ENCODE results near the gene CACNA1D. TPM values are rescaled to one million over a fixed set of nuclear protein-coding genes. Genes with fewer than 3 reads are reported as not detected.

CACNA1D gene
- total and polyA plus RNA-seq, 2 experiments from 2014 or later, result 5.2 to 27.8 TPM

DNA sequence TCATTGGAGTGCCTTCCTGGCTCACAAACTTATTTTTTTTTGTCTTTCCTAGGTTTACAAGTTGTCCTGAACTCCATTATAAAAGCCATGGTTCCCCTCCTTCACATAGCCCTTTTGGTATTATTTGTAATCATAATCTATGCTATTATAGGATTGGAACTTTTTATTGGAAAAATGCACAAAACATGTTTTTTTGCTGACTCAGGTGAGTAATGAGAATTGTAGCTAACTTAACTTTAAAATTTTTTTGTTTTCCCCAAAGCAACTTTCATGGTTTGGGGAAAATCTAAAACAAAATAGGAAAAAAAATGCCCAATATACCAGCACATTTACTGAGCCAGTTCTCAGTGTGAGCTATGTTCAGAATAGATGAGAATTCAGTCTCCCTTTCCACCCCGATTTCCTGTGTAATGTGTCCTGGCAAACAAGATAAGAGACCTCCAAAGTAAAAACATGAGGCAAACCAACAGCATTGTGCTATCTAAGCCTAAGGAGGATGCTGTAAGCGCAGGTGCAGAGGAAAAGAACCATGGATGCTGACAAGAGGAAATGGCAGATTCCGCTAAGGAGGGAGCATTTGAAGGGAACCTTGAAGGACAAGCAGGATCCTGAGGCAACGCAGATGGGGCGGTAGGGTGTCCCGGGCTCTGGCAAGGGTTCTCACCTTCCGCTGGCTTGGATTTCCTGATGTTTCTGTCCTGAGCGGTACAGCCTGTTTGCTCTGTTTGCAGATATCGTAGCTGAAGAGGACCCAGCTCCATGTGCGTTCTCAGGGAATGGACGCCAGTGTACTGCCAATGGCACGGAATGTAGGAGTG, 171.4 kb downstream of the CACNA1D start:
- H3K4me3 ChIP-seq, result no peak overlapping the region
- H3K4me1 ChIP-seq (ENCODE audit: insufficient read depth), result no peaks in the 10 kb centered on the region
- H3K27ac ChIP-seq, result no peak overlapping the region
- no peaks in the 10 kb centered on the region for H3K27me3 ChIP-seq
- 94% methylated on average over 12 of the region's 12 CpGs for WGBS (ENCODE audit: low lambda C conversion rate, missing lambda C conversion rate)
- no peaks in the 10 kb centered on the region for H3K36me3 ChIP-seq (replicated peaks; ENCODE audit: insufficient read depth, low read depth)
- no peak overlapping the region for H3K4me2 ChIP-seq
- H4K20me1 ChIP-seq (ENCODE audit: insufficient read depth, poor library complexity, severe bottlenecking), result no peaks in the 10 kb centered on the region
- H2AFZ ChIP-seq, result no peak overlapping the region
- TF ChIP-seq EZH2phosphoT487 (IDR thresholded peaks at IDR 0.05; ENCODE audit: low read depth, severe bottlenecking, unreplicated experiment), result no peak
- no peak for TF ChIP-seq EZH2 (IDR thresholded peaks at IDR 0.05; ENCODE audit: borderline replicate concordance)
- TF ChIP-seq, protein P1, sequence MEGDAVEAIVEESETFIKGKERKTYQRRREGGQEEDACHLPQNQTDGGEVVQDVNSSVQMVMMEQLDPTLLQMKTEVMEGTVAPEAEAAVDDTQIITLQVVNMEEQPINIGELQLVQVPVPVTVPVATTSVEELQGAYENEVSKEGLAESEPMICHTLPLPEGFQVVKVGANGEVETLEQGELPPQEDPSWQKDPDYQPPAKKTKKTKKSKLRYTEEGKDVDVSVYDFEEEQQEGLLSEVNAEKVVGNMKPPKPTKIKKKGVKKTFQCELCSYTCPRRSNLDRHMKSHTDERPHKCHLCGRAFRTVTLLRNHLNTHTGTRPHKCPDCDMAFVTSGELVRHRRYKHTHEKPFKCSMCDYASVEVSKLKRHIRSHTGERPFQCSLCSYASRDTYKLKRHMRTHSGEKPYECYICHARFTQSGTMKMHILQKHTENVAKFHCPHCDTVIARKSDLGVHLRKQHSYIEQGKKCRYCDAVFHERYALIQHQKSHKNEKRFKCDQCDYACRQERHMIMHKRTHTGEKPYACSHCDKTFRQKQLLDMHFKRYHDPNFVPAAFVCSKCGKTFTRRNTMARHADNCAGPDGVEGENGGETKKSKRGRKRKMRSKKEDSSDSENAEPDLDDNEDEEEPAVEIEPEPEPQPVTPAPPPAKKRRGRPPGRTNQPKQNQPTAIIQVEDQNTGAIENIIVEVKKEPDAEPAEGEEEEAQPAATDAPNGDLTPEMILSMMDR (IDR thresholded peaks at IDR 0.05; ENCODE audit: poor library complexity), result no peak
- DNase-seq (ENCODE audit: low spot score), result no peak
- no peaks in the 10 kb centered on the region for H3K9me3 ChIP-seq (ENCODE audit: low read depth)
- no peaks in the 10 kb centered on the region for H3K9me2 ChIP-seq (replicated peaks; ENCODE audit: insufficient read depth)
- no peaks in the 10 kb centered on the region for H3K79me2 ChIP-seq

DNA sequence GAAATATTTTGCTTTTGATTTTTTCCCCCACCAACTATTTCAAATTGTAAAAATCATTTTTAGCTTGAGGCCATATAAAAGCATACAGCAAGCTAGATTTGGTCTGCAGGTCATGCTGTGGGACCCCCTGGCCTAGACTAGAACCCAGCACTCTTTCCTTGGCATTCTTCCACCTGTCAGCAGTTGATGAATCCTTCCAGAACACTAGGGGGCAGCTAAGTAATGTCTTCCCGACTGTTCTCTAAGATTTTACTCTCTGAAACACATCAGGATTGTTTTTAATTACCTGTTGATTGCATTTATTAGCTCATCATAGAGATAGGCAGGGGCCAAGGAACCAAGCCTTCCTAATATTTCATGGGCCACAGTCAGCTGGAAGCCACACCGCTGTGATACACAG, 174.5 kb downstream of the CACNA1D start:
- TF ChIP-seq, protein P1 (IDR thresholded peaks at IDR 0.05; ENCODE audit: poor library complexity), result peak; percentile 9
- TF ChIP-seq EZH2phosphoT487 (IDR thresholded peaks at IDR 0.05; ENCODE audit: low read depth, severe bottlenecking, unreplicated experiment), result no peak
- Histone ChIP-seq H3K79me2 (no peaks in the 10 kb centered on the region), H4K20me1 (ENCODE audit: insufficient read depth, poor library complexity, severe bottlenecking) (no peaks in the 10 kb centered on the region), H3K9me3 (ENCODE audit: low read depth) (no peaks in the 10 kb centered on the region), H3K9me2 (replicated peaks; ENCODE audit: insufficient read depth) (no peaks in the 10 kb centered on the region), H3K27me3 (no peaks in the 10 kb centered on the region), H3K36me3 (replicated peaks; ENCODE audit: insufficient read depth, low read depth) (no peaks in the 10 kb centered on the region), H3K4me3 (no peak overlapping the region), H3K4me2 (no peak overlapping the region), H2AFZ (no peak overlapping the region), H3K4me1 (ENCODE audit: insufficient read depth) (peaks cover 8% of the 10 kb centered on the region), H3K27ac (no peak overlapping the region)
- WGBS (ENCODE audit: low lambda C conversion rate, missing lambda C conversion rate), result 42% methylated on average over 2 of the region's 2 CpGs
- no peak for DNase-seq (ENCODE audit: low spot score)

DNA sequence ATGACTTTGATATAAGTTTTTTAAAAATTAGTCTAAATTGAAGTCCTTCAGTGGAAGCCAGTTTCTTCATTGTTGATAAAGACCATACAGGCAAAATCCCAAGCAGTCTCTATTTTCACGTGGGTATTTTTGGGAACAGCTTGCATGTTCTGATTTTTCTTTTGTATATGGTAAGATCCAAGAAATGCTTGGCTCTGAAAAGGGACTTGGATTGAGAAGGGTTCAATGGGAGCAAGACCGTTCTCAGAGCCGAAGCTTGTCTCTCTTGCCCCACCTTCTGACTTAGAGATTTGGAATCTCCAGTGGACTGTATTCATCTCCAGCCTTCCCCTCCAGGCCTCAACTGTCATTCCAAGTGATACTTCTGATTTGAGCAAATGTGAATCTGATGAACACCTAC, 176.3 kb downstream of the CACNA1D start:
- H3K4me2 ChIP-seq, result no peak overlapping the region
- H3K4me1 ChIP-seq (ENCODE audit: insufficient read depth), result peaks cover 16% of the 10 kb centered on the region
- no peaks in the 10 kb centered on the region for H3K36me3 ChIP-seq (replicated peaks; ENCODE audit: insufficient read depth, low read depth)
- H3K9me3 ChIP-seq (ENCODE audit: low read depth), result no peaks in the 10 kb centered on the region
- DNase-seq (ENCODE audit: low spot score), result no peak
- H3K9me2 ChIP-seq (replicated peaks; ENCODE audit: insufficient read depth), result no peaks in the 10 kb centered on the region
- WGBS (ENCODE audit: low lambda C conversion rate, missing lambda C conversion rate), result 91% methylated on average over 3 of the region's 3 CpGs
- H3K79me2 ChIP-seq, result no peaks in the 10 kb centered on the region
- no peak for TF ChIP-seq EZH2 (IDR thresholded peaks at IDR 0.05; ENCODE audit: borderline replicate concordance)
- TF ChIP-seq EZH2phosphoT487 (IDR thresholded peaks at IDR 0.05; ENCODE audit: low read depth, severe bottlenecking, unreplicated experiment), result no peak
- TF ChIP-seq, protein P1 (IDR thresholded peaks at IDR 0.05; ENCODE audit: poor library complexity), result no peak
- no peaks in the 10 kb centered on the region for H3K27me3 ChIP-seq
- H4K20me1 ChIP-seq (ENCODE audit: insufficient read depth, poor library complexity, severe bottlenecking), result no peaks in the 10 kb centered on the region
- H3K27ac ChIP-seq, result no peak overlapping the region
- no peak overlapping the region for H3K4me3 ChIP-seq
- H2AFZ ChIP-seq, result no peak overlapping the region
